ENCODE results near the gene GIPC1.

The GIPC1 gene

DNA sequence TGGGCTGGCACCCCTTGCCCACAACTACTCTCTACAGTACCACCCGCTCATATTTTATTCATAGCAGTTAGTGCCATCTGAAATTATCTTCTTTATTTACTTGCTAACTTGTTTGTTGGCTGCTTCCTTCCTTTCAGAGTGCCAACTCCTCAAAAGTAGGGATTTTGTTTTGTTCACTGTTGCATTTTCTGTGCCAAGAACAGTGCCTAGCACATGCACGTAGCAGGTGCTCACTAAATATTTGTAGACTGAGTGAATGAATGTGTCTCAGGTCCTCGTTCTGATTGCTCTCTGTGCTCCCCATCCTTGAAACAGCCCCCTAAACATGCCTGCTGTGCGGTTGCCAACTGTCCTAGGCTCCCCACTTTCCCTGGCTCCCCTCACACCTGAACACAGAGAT lies 1.5 kb downstream of the GIPC1 start:
- DNase-seq (ENCODE audit: low spot score), result no peak

DNA sequence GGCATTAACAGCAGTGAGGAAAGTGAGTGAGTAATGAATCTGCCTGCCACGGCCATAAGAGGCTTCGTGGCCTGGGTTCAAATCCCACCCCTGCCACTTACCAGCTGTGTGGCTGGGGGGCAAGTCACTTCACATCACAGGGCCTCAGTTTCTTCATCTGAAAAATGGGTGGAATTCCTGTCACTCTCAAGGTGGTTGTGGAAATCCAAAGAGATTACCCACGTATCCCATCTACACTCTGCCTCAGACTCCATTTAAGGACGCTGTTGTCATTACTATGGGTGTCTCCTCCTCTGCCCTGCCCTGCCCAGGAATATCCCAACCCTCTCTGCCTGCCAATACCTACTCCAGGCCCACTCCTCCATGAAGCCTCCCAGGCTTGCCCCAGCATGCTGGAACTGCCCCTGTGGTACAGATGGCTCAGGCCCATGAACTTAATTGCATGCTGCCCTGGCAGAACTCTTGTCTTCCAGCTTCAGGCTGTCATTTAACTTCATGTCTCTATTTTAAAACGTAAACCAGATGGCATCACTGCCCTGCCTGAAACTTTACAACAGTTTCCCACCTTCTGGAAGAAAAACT lies 3.1 kb downstream of the GIPC1 start:
- DNase-seq (ENCODE audit: low spot score), result no peak

DNA sequence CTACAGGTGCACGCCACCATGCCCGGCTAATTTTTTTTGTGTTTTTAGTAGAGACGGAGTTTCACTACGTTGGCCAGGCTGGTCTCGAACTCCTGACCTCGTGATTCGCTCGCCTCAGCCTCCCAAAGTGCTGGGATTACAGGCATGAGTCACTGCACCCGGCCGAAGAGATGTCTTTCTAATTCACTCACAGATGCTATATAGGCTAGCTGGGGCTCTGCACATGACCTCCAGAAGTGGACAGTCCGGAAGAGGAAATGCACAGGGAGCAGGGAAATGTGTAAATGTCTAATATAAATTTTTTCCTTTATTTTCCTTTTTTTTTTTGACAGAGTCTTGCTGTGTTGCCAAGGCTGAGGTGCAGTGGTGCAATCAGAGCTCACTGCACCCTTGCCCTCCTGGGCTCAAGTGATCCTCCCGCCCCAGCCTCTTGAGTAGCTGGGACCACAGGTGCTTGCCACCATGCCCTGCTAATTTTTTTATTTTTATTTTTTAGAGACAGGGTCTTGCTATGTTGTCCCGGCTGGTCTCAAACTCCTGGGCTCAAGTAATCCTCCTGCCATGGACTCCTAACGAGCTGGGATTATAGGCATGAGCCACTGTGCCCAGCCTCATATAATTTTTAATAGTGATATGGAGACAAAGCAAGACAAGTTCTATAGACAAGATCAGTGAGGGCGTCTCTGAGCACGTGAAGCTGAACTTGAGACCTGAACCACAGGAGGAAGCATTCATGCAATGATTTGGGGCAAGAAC lies 8.4 kb downstream of the GIPC1 start:
- DNase-seq (ENCODE audit: low spot score), result no peak

DNA sequence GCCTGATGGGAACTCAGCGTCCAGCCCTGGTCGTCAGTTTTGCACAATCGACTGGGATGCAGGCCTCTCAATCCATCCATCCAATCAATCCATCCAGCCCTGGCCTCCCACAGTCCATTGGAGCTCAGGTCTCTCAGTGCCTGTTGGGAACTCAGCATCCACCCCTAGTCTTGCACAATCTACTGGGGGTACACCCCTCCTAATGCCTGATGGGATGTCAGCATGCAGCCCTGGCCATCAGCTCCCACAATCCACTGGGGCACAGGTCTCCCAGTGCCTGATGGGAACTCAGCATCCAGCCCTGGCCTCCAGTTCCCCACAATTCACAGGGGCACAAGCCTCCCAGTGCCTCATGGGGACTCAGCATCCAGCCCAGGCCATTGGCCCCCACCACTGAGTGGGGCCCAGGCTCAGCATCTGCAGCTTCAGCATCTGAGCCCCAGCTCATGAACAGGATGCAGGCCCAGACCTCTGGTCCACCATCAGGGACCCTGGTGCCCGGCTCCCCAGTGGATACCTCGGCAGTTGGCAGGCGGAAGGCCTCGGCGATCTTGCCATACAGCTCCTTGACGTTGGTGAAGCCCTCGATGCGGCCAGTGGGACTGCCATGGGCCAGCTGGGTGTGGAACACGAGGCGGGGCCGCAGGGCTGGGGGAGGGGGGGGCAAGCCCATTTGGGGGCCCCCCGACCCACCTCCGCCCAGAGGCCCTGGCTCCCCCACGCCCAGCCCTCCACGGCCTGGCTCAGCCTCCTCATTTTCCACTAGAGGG lies 13.6 kb downstream of the GIPC1 start:
- no peak for DNase-seq (ENCODE audit: low spot score)

DNA sequence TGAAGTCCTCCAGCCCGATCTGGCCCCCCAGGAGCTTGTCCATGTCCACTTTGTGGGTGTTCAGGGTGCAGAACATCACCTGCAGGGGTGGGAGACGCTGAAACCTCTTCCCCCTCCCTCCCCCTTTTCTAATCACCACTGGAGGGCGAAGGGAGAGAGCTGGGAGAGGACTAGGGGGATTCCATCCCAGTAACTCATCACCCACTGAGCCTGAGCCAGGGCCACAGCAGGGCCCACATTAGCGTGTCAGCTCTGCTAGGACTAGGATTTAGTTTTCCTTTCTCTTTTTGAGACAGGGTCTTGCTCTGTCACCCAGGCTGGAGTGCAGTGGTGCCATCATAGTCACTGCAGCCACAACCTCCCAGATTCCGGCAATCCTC lies 15.2 kb downstream of the GIPC1 start:
- DNase-seq (ENCODE audit: low spot score), result no peak

DNA sequence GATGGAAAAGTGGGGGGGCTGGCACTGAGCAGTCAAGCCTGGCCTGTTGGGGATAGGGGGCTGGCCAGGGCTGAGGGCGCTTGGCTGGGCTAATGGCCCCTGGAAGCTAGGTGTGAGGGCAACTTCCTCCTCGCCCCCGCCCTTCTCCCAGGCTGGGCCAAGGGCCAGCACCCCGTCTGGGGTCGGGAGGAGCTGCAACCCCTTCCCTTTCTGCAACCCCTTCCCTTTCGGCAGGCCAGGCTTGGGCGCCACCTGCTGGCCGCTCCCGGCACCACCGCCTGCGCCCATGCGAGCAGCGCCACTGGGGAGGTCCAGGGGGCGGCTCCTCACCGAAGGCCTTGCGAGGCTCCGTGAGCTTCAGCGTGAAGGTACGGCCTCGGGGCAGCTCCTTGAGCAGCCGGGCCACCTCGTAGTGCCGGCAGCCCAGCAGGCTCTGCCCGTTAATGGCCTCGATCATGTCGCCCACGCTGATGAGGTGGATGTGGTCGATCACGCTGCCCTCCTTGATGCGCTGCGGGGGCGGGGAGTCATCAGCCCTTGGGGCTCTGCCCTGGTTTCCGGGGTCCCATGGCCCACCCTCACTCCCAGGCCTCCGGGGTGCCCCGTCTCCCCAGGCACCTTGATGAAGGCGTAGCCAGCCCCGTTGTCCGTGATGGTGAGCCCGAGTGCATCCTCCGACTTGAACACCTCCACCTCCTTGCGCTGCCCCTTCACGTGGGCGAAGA lies 15.8 kb downstream of the GIPC1 start:
- DNase-seq (ENCODE audit: low spot score), result peak; percentile 56

DNA sequence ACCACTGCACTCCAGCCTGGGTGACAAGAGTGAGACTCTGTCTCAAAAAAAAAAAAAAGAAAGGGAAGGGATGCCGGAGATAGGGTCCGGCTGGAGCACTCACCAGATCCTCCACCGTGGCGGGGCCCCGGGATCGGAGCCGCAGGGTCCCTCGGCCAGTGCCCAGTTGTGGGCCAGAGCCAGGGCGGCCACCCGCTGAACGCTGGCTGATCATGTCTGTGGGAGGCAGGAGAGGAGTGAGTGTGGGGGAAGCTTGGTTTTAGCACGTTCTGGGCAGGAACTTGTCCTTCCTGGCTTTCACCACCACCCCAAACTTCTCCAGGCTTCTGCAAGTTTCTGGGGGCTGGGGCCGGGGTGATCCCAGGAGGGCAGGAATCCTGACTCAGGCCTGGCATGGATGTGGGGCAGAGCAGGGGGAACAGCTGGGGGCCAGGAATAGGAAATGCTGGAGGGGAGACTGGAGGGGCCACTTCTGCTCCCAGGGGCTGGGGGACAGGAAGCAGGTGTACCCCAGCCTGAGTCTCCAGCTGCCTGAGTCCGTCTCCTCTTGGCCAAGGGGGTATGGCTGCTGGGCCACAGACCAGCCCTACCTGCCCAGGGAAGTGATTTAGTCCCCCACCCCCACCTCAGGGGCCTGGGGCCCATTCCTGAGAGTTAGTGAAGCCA lies 16.5 kb downstream of the GIPC1 start:
- no peak for DNase-seq (ENCODE audit: low spot score)

DNA sequence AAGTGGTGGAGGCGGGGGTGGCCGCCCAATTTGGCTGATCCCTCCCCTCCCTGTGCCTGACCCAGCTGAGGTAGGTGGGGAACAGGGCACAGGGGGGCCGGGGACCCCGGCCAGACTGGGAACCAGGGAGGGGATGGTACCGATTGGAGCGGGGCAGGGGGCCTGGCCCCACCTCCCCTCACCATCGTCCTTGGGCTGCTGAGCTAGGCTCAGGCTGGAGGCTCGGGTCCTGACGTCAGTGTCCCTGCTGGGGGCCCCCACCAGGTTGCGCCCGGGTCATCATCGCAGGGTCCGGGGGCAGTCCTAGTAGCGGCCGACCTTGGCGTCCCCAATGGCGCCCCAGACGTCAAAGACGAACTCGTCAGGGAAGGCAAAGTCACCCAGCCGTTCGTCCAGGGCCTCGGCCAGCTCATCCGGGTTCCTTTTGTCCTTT lies 17.8 kb downstream of the GIPC1 start:
- DNase-seq (ENCODE audit: low spot score), result no peak

DNA sequence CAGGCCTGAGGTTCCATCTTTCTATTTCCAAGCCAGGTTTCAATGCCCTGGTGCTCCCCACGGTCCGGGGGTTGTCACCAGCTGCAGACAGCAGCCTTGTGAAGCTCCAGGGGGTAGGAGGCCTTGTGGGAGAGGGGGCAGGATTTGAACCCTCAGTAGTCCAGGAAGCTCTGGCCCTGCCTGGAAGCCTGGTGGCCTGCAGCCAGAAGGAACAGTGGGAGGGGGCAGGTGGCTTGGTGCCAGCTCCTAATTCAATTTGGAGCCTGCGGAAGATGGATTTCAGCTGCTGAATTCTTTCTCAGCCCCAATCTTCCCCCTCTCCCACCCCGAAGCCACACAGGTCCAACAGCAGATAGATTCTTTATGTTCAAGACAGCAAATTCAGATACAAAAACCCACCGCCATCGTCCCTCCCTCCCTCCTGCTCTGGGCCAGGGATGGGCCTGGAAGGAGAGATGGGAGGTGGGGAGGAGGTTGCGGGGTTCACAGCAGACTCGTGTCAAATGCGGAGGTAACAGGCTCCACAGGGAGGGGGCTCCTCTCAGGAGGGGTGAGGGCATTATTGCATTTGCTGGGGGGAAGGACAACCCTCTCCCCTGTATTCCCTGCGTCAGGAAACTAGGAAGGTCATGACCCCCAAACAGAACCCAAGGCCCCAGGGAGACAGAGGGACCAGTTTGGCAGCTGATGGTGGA lies 18.4 kb downstream of the GIPC1 start:
- DNase-seq (ENCODE audit: low spot score), result no peak

DNA sequence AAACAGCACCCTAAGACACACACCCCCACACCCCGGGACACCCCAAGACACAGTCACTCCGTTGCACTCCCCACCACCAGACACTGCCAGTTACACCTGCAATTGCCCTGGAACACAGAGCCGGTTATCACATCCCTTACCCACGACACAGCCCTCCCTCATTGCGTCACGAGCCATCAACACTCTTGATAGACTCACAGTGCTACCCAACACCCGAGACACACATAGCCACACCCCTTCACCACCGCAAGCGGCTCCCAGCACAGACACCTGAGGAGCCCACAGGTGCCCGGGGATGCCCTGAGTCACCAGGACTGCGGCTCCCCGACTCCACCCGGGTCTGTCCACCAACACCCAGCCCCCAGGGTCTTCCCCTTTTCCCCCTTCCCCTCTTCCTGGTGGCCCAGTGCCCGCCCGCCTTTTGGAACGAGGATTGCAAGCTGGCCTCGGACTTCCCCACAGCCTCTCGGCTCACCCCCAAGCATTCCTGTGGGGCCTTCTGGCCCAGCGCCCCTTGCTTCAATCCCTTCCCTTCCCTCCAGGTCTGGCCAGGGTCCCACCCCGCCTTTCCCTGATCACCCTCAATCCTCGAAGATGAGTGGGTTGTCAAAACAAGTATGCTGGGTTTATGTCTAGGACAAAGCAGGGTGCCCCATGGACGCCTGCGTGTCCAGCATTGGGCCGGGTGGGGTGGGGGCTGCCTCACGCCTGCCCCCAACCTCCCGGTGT lies 19.1 kb downstream of the GIPC1 start:
- DNase-seq (ENCODE audit: low spot score), result no peak

DNA sequence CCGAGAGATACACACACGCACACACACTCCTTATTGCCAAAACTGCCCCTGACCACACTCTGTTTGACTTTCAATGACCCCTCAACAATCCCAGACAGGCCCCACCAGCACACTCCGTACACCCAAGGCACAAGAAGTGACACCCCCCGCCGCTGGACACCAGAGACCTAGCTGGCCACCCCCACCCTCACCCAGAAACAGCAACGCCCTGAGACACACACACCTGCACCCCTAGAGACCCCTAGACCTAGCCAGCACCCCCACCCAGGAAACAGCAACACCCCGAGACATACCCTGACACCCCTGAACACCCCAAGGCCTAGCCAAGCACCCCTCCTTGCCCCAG lies 19.6 kb downstream of the GIPC1 start:
- DNase-seq (ENCODE audit: low spot score), result no peak

DNA sequence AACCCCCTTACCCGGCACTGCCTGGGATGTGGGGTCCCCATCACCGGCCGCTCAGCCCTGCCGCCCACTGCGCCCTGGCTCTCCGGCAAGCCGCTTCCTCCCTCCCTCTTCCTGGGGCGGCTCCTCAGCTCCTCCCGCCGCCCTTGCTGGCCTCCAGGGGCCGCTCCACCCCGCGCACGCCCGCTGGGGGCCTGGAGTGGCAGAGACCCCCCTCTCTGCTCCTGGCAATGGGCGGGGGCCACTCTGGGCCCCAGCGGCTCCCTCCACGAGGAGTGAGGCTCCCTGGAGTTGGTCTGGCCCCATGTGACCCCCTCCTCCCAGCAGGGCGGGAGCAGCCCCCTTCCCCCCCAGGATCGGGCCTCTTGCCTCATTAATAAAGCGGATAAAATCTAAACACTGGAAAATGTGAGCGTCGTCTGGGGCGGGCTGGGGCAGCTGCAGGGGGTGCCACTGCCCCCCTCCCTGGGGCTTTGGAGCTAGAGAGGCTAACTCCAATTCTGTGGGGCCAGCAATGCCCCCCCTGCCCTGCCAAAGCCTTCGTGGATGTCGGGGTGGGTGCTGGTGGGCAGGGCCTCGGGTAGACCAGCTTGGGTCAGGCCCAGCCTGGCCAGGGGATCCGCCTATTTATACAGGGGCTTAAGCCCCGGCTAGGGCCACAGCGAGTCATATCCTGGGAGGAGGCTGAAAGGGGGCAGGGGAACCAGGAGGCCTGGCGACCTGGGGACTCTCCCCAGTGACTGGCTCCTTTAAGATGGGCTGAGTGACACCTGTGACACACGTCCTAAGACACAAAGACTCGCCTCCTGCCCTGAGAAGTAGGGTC lies 20.5 kb downstream of the GIPC1 start, which contains the start of gene PTGER1:
Gene PTGER1, minus strand, starts transcription at position 104 of the 823 bp plus-strand sequence. CDS start 1,034 bp downstream, outside the sequence.
- no peak for DNase-seq (ENCODE audit: low spot score)

DNA sequence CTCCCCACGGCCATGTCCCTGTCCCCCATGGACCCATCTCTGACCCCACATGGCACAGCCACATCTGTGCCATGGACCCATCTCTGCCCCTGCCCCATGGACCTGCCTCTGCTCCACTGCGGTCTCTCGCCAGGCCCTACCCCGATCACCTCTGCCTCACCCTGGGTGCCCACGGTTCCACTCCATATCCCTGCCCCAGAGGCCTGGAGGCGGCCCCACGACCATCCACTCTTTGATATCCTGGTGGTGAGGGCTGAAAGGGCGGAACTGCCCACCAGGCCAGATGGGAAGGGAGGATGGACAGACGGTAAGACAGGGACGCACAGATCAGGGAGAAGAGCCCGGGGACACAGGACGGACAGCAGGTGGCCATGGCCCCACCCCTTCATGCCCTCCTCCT lies 21.1 kb downstream of the GIPC1 start:
- DNase-seq (ENCODE audit: low spot score), result no peak

DNA sequence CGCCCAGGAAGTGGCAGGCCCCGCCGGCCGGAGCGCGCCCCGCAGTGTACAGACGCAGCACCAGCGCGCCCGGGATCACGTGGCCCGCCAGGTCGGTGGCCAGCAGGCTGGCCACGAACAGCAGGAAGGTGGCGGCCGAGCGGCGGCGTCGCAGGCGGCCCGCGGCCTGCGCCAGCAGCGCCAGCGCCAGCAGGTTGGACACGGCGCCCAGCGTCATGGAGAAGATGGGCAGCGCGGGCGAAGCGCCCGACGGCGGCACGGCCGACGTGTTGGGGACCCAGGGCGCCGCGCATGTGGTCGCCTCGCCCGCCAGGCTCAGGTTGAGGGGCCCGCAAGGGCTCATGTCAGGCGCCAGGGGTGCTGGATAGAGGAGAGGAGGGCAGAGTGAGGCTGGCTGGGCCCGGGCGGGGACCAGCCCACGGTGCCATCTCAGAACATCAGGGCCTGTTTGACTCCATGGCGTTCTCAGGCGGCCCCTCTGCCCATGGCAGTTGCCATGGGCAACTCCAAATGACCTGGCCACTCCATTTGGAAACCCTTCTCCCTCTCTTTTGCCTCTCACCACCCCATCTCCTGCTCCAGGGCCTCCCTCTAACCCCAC lies 21.8 kb downstream of the GIPC1 start:
- DNase-seq (ENCODE audit: low spot score), result no peak

DNA sequence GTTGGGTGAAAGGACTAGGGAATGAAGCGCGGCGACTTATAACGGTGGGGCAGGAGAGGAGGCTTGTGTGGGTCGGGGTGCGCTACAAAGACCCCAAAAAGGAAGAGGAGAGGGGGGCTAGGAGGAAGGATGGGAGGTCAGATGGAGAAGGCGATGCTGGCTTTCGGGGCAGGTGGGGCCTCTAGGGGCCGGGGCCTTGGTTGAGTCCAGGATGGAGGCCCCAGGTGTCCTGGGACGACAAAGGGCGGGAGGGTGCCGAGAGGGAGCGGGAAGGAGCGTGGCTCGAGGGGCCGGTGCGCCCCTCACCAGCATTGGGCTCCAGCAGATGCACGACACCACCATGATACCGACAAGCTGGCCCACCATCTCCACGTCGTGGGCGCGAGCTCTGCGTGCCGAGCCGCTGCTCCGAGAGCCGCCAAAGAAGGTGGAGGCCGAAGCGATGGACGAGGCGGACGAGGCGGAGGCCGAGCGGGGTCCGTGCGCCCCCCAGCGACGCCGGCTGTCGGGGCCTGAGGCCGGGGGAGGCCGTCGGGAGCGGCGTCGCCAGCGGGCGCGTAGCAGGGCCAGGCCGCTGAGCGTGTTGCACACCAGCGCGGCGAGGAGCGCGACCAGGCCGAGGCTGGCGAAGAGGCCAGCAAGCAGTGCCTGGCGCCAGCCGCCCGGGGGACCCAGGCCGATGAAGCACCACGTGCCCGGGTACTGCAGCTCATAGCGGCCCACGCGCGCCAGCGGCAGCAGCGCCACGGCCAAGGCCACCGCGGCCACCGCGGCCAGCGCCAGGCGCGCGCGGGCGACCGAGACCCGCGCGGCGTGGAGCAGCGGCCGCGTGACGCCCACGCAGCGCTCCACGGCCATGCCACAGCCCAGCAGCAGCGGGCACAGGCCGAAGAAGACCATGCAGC lies 22.6 kb downstream of the GIPC1 start:
- DNase-seq (ENCODE audit: low spot score), result no peak

DNA sequence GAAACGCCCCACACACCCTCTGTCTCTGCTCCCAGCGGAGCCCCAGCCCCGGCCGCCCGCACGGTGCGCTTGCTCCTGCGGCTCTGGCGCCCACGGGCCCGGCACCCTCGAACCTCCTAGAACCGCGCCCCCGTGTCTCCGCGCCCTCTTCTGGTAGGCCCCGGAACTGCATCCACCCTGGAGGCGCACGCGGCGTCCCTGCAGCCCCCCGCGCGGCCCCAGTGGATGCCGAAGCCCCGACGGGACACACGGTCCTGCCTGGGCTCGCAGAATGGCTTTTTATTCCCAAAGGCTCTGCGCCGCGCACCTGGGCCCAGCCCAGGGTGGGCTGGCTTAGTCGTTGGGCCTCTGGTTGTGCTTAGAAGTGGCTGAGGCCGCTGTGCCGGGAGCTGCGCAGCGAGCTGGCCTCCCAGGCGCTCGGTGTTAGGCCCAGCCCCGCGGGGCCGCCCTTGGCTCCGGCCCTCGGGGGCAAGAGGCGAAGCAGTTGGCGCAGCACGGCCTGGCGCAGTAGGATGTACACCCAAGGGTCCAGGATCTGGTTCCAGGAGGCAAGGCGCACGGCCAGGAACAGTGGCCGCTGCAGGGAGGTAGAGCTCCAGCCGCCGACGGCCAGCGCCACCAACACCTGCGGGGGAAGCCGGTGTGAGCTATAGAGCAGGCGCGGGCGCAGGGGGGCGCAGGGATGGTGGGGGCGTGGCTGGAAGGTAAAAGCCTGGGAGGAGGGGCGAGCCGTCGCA lies 23.6 kb downstream of the GIPC1 start:
- DNase-seq (ENCODE audit: low spot score), result peak; percentile 70

DNA sequence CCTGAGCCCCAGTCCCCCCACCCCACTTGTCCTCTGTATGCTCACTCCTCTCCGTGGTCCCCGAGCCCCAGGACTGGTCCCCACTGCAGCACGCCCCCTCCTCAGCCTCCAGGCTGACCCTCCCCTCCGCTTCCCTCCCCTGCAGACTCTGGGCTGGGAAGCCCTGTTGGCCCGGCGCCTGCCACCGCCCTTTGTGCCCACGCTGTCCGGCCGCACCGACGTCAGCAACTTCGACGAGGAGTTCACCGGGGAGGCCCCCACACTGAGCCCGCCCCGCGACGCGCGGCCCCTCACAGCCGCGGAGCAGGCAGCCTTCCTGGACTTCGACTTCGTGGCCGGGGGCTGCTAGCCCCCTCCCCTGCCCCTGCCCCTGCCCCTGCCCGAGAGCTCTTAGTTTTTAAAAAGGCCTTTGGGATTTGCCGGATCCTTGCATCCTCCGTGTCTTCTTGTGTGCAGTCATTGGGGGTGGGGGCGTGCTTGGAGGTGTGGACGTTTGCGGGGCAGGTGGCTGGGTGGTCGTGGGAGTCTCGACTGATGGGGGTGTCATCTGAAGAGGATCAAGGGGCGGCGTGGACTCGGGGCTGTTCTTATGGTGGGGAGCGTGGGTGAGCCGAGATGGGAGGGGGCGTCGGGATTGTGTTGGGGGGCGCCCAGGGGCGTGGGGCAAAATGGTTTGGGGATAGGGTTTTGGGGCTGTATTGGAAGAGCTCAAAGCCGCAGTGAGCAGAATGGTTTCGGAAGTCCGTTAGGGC lies 24.3 kb downstream of the GIPC1 start:
- no peak for DNase-seq (ENCODE audit: low spot score)
